PC-3 (cell line): ENCODE measurements around the gene DAPK1. TPM values are rescaled to one million over a fixed set of nuclear protein-coding genes. Genes with fewer than 3 reads are reported as not detected.

Source experiments
- ATAC-seq: fragments of 200-7000 bp; cut with Tn5 transposase; 2 replicates; pipeline ENCODE4 v1.9.1; 2020; ENCODE audit warnings: mild to moderate bottlenecking, moderate library complexity
- BruUV-seq: library from RNA; stranded (reverse); fragments of 400-500 nt; replicated peaks from 2 replicates; lab custom pipeline; 2021; lab: Mats Ljungman, UMichigan
- CTCF ChIA-PET: fragments of 300-600 bp; sonication (Branson Sonifier 250); formaldehyde crosslinking; loops from one replicate; lab custom pipeline; 2022; ENCODE audit warnings: antibody characterized with exemption; lab: Charles Lee
- POLR2A ChIA-PET: fragments of 300-600 bp; sonication (Branson Sonifier 250); formaldehyde crosslinking; loops from one replicate; lab custom pipeline; 2022; ENCODE audit warnings: antibody characterized with exemption; ENCODE audit not compliant: unreplicated experiment; lab: Charles Lee
- DNase-seq: peaks from one replicate; pipeline ENCODE4 v3.0.0-alpha.2; 2015
- H2AFZ ChIP-seq: fragments of 300-600 bp; sonication (generic); 2 replicates; pipeline ENCODE4 v1.6.0; 2016; ENCODE audit warnings: antibody characterized with exemption, low read length
- H3F3A ChIP-seq: fragments of 300-600 bp; sonication (generic); one replicate; pipeline ENCODE4 v1.6.0; 2017; ENCODE audit warnings: antibody characterized with exemption, low read length, control low read depth, mild to moderate bottlenecking; ENCODE audit not compliant: unreplicated experiment
- H3K27ac ChIP-seq: fragments of 300-600 bp; sonication (generic); 2 replicates; pipeline ENCODE4 v1.5.1; 2016; ENCODE audit warnings: mild to moderate bottlenecking, low read length
- H3K27me3 ChIP-seq: fragments of 300-600 bp; sonication (generic); 2 replicates; pipeline ENCODE4 v1.6.1; 2016; ENCODE audit warnings: low read length, mixed read lengths
- H3K36me3 ChIP-seq: fragments of 300-600 bp; sonication (generic); 2 replicates; pipeline ENCODE4 v1.6.1; 2016; ENCODE audit warnings: low read depth, mixed run types, low read length, mixed read lengths
- H3K4me1 ChIP-seq: fragments of 300-600 bp; sonication (generic); 2 replicates; pipeline ENCODE4 v1.5.1; 2016; ENCODE audit warnings: low read length; ENCODE audit not compliant: insufficient read depth
- H3K4me2 ChIP-seq: fragments of 300-600 bp; sonication (generic); 2 replicates; pipeline ENCODE4 v1.6.0; 2016; ENCODE audit warnings: low read length
- H3K4me3 ChIP-seq: fragments of 300-600 bp; sonication (generic); 2 replicates; pipeline ENCODE4 v1.5.1; 2016; ENCODE audit warnings: mild to moderate bottlenecking, low read length, mixed read lengths
- H3K79me2 ChIP-seq: fragments of 300-600 bp; sonication (generic); 2 replicates; pipeline ENCODE4 v1.6.1; 2017; ENCODE audit warnings: low read length, mixed read lengths
- H3K9ac ChIP-seq: fragments of 300-600 bp; sonication (generic); 2 replicates; pipeline ENCODE4 v1.6.0; 2016; ENCODE audit warnings: mild to moderate bottlenecking, low read length
- H3K9me2 ChIP-seq: fragments of 300-600 bp; sonication (generic); replicated peaks from 2 replicates; pipeline ENCODE4 v1.6.1; 2016; ENCODE audit warnings: mixed run types, low read length, mixed read lengths
- H3K9me3 ChIP-seq: fragments of 300-600 bp; sonication (generic); 2 replicates; pipeline ENCODE4 v1.6.1; 2016; ENCODE audit warnings: low read length, mixed read lengths
- H4K20me1 ChIP-seq: fragments of 300-600 bp; sonication (generic); 2 replicates; pipeline ENCODE4 v1.6.1; 2016; ENCODE audit warnings: low read length, mixed read lengths
- CTCF ChIP-seq: fragments of 300-600 bp; sonication (generic); conservative IDR thresholded peaks from 2 replicates; pipeline ENCODE4 v1.5.1; 2017; ENCODE audit warnings: antibody characterized with exemption, low read depth, mild to moderate bottlenecking, low read length
- EZH2 ChIP-seq: fragments of 300-600 bp; sonication (generic); IDR thresholded peaks from one replicate; pipeline ENCODE4 v1.6.1; 2017; ENCODE audit warnings: antibody characterized with exemption, mild to moderate bottlenecking, low read length; ENCODE audit not compliant: unreplicated experiment
- EZH2phosphoT487 ChIP-seq: fragments of 300-600 bp; sonication (generic); IDR thresholded peaks from 2 replicates; pipeline ENCODE4 v1.6.1; 2018; ENCODE audit warnings: mild to moderate bottlenecking, antibody characterized with exemption, low read length, borderline replicate concordance
- intact Hi-C: fragments of 100-400 bp; cut with micrococcal nuclease; formaldehyde crosslinking; loops from 2 replicates; pipeline ENCODE4 v1.9.0; 2023
- total RNA-seq: library from RNA; depleted of rRNA; stranded (reverse); fragments of >200 nt; gene quantifications from 2 replicates; pipeline ENCODE4 v1.2.3, GENCODE V29; 2014

DAPK1 gene
- total RNA-seq, 1 experiment from 2014 or later: not detected

GRCh38 chr9:87513161-87513560 lies 15.5 kb downstream of the DAPK1 start:
- no peak for DNase-seq
- intact Hi-C loops: no loop called here
- POLR2A ChIA-PET: no interaction called here

GRCh38 chr9:87513880-87514535 lies 16.3 kb downstream of the DAPK1 start:
- POLR2A ChIA-PET: no interaction called here
- H3K9ac ChIP-seq: no peak overlapping the region

More at GRCh38 chr9:87513161-87513560, 15.5 kb downstream of the DAPK1 start:
- Histone ChIP-seq H3F3A (no peaks in the 10 kb centered on the region), H3K27ac (no peak overlapping the region), H3K4me3 (no peak overlapping the region), H3K79me2 (no peaks in the 10 kb centered on the region), H3K4me2 (no peak overlapping the region), H3K9ac (no peak overlapping the region), H3K27me3 (peaks cover 20% of the 10 kb centered on the region), H3K36me3 (no peaks in the 10 kb centered on the region), H4K20me1 (no peaks in the 10 kb centered on the region), H2AFZ (no peak overlapping the region), H3K9me3 (no peaks in the 10 kb centered on the region), H3K4me1 (no peaks in the 10 kb centered on the region), H3K9me2 (no peaks in the 10 kb centered on the region)
- no peak for ATAC-seq
- no TSS peak for BruUV-seq
- CTCF ChIA-PET: no interaction called here
- no peak for TF ChIP-seq EZH2
- TF ChIP-seq CTCF: no peak
- no peak for TF ChIP-seq EZH2phosphoT487

More at GRCh38 chr9:87513880-87514535, 16.3 kb downstream of the DAPK1 start:
- no TSS peak for BruUV-seq
- Histone ChIP-seq H3K79me2 (no peaks in the 10 kb centered on the region), H3K27ac (no peak overlapping the region), H2AFZ (no peak overlapping the region), H3F3A (no peaks in the 10 kb centered on the region), H3K9me3 (no peaks in the 10 kb centered on the region), H3K4me1 (no peaks in the 10 kb centered on the region), H3K27me3 (peaks cover 20% of the 10 kb centered on the region), H3K9me2 (no peaks in the 10 kb centered on the region), H4K20me1 (no peaks in the 10 kb centered on the region), H3K36me3 (no peaks in the 10 kb centered on the region), H3K4me3 (no peak overlapping the region), H3K4me2 (no peak overlapping the region)
- intact Hi-C loops: no loop called here
- ATAC-seq (no peak), DNase-seq (no peak)
- CTCF ChIA-PET: no interaction called here
- TF ChIP-seq EZH2 (no peak), EZH2phosphoT487 (no peak), CTCF (no peak)
